ENCODE data around the gene INPP5A.

INPP5A gene

GRCh38 chr10:132735923-132736391 lies 198.4 kb downstream of the INPP5A start:
- Histone ChIP-seq H3K79me2 (ENCODE audit: insufficient read depth, low read length) (no peaks in the 10 kb centered on the region), H3K27me3 (ENCODE audit: insufficient read depth, low read length, poor library complexity, severe bottlenecking) (no peaks in the 10 kb centered on the region), H3K36me3 (ENCODE audit: insufficient read depth, low read length) (peaks cover 5% of the 10 kb centered on the region; the same call in 1 of the 2 replicates), H3K9me2 (replicated peaks; ENCODE audit: low read depth, low read length) (no peaks in the 10 kb centered on the region), H4K20me1 (ENCODE audit: insufficient read depth, low read length, poor library complexity, severe bottlenecking) (no peaks in the 10 kb centered on the region), H3K4me1 (ENCODE audit: insufficient read depth, low read length, poor library complexity, severe bottlenecking) (no peaks in the 10 kb centered on the region), H3K4me2 (ENCODE audit: low read depth, low read length, poor library complexity, severe bottlenecking) (no peak overlapping the region), H3F3A (ENCODE audit: low read depth) (no peaks in the 10 kb centered on the region), H3K9me3 (ENCODE audit: insufficient read depth, low read depth, low read length) (no peaks in the 10 kb centered on the region), H3K4me3 (ENCODE audit: low read length, poor library complexity, severe bottlenecking) (no peak overlapping the region), H3K9ac (ENCODE audit: low read depth, low read length, poor library complexity, severe bottlenecking) (no peak overlapping the region), H2AFZ (ENCODE audit: low read length) (no peak overlapping the region)
- no peak for TF ChIP-seq EZH2phosphoT487 (IDR thresholded peaks at IDR 0.05; ENCODE audit: borderline replicate concordance)
- no peak for TF ChIP-seq CTCF (conservative IDR thresholded peaks at IDR 0.05; ENCODE audit: low read length)

- H3K9me3 ChIP-seq (ENCODE audit: insufficient read depth, low read depth, low read length), result no peaks in the 10 kb centered on the region
- no peak overlapping the region for H2AFZ ChIP-seq (ENCODE audit: low read length)
- H3K36me3 ChIP-seq (ENCODE audit: insufficient read depth, low read length), result peaks cover 8% of the 10 kb centered on the region; the same call in 1 of the 2 replicates
- H3K4me1 ChIP-seq (ENCODE audit: insufficient read depth, low read length, poor library complexity, severe bottlenecking), result no peaks in the 10 kb centered on the region
- H4K20me1 ChIP-seq (ENCODE audit: insufficient read depth, low read length, poor library complexity, severe bottlenecking), result no peaks in the 10 kb centered on the region
- no peaks in the 10 kb centered on the region for H3K79me2 ChIP-seq (ENCODE audit: insufficient read depth, low read length)
- no peaks in the 10 kb centered on the region for H3F3A ChIP-seq (ENCODE audit: low read depth)
- TF ChIP-seq CTCF (conservative IDR thresholded peaks at IDR 0.05; ENCODE audit: low read length) (no peak), EZH2phosphoT487 (IDR thresholded peaks at IDR 0.05; ENCODE audit: borderline replicate concordance) (no peak)
- H3K9me2 ChIP-seq (replicated peaks; ENCODE audit: low read depth, low read length), result no peaks in the 10 kb centered on the region
- no peaks in the 10 kb centered on the region for H3K27me3 ChIP-seq (ENCODE audit: insufficient read depth, low read length, poor library complexity, severe bottlenecking)
- no peak overlapping the region for H3K4me3 ChIP-seq (ENCODE audit: low read length, poor library complexity, severe bottlenecking)
- no peak overlapping the region for H3K9ac ChIP-seq (ENCODE audit: low read depth, low read length, poor library complexity, severe bottlenecking)
- H3K4me2 ChIP-seq (ENCODE audit: low read depth, low read length, poor library complexity, severe bottlenecking), result no peak overlapping the region
Observed at GRCh38 chr10:132737390-132738048, 199.9 kb downstream of the INPP5A start.

- Histone ChIP-seq H3K9me3 (ENCODE audit: insufficient read depth, low read depth, low read length) (no peaks in the 10 kb centered on the region), H3K4me3 (ENCODE audit: low read length, poor library complexity, severe bottlenecking) (no peak overlapping the region), H3K9me2 (replicated peaks; ENCODE audit: low read depth, low read length) (no peaks in the 10 kb centered on the region), H4K20me1 (ENCODE audit: insufficient read depth, low read length, poor library complexity, severe bottlenecking) (no peaks in the 10 kb centered on the region), H3K79me2 (ENCODE audit: insufficient read depth, low read length) (no peaks in the 10 kb centered on the region), H2AFZ (ENCODE audit: low read length) (no peak overlapping the region), H3K27me3 (ENCODE audit: insufficient read depth, low read length, poor library complexity, severe bottlenecking) (no peaks in the 10 kb centered on the region), H3K36me3 (ENCODE audit: insufficient read depth, low read length) (peaks cover 8% of the 10 kb centered on the region; the same call in 1 of the 2 replicates), H3K4me2 (ENCODE audit: low read depth, low read length, poor library complexity, severe bottlenecking) (no peak overlapping the region), H3F3A (ENCODE audit: low read depth) (no peaks in the 10 kb centered on the region), H3K9ac (ENCODE audit: low read depth, low read length, poor library complexity, severe bottlenecking) (no peak overlapping the region), H3K4me1 (ENCODE audit: insufficient read depth, low read length, poor library complexity, severe bottlenecking) (no peaks in the 10 kb centered on the region)
- TF ChIP-seq CTCF (conservative IDR thresholded peaks at IDR 0.05; ENCODE audit: low read length) (no peak), EZH2phosphoT487 (IDR thresholded peaks at IDR 0.05; ENCODE audit: borderline replicate concordance) (no peak)
Observed at GRCh38 chr10:132738454-132739224, 201.1 kb downstream of the INPP5A start.

Data from Loucy (cell line).